ENCODE data around the gene FBXL17.

Gene FBXL17

DNA sequence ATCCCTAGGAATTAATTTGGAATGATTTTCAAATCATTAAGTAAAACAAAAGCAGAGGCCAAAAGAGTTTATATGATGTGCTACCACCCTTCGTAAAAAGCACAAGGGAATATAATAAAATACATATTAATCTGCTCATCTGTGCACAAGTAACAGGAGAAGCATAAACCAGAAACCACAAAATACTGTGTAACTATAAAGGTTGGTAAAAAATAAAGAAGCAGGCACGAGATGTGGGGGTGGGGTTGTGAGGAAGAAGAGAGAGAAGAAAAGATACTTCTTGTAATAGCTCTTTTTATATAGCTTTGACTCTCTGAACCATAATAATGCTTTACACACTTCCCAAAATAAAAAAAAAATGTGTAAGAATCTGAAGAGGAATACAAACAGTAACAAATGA, 496.3 kb downstream of the FBXL17 start:
- DNase-seq, result no peak

DNA sequence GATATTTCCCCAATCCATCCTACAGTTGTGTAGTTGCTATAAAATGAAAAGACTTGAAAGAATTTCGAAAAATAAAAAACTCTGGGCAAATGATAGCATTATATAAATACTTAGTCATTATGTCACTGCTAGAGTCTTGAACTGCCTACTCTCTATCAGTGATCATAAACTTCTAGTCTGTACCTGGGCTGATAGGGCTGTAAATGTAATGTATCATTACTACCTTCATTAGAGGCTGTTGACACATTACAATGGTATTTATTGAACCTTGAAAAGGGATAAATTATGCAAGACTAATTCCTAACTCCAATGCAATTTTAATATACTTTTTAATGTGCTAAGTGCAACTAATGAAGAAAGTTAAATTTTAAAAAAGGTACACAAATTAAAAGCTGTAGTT, 497.0 kb downstream of the FBXL17 start:
- no peak for DNase-seq

DNA sequence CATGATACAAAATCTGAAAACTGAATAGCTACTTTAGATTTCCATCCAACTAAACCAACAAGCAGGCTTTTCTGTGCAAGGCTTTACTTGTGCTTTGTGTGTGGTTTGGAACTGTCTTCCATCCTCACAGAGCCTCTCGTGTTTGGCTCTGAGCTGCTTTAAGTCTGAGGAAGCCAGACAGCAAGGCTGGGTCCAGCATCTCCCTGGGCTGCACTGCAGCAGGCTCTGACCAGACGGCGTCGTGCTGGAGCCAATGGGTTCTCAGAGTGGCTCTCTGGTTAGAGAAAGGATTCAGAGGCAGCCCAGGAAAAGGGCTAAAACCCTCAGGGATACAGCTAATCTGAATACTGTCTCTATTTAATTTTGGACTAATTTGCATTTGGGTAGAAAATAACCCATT, 503.2 kb downstream of the FBXL17 start:
- DNase-seq, result no peak

DNA sequence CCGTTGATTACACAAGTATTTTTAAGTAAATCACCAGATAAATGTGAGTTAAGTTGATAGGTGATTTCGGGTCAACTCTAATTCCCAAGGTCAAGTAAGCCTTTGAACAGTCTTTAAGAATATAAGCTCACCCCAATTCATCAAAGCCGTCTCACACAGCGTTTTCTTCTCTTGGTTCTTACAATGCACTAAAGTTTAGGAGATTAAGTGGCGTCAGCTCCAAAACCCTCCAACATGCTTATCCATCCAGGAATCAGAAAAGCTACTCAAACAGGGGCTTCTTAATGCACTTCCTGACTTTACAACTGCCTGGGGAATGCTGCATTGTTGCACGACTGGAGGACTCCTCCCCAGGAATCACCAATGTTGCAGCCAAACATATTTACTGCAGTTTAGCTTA, 505.0 kb downstream of the FBXL17 start:
- no peak for DNase-seq

DNA sequence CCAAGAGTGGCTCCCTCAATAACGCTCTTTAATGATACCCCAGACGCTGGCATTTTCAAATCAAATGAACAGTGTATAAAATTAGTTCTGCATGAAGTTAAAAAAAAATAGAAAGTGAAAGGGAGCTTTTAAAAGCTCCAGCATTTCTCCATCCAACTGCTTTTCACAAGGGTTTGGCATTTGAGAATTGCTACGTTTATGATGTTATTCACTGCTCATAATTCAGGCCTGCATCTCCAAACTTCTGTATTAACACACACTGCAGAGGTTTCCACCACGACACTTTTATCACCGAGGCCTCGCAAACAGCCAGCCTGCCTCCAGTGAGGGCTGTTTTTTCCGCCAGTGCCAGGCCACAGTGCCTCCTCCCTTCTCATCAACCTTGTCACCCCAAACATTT, 505.6 kb downstream of the FBXL17 start:
- DNase-seq, result no peak

DNA sequence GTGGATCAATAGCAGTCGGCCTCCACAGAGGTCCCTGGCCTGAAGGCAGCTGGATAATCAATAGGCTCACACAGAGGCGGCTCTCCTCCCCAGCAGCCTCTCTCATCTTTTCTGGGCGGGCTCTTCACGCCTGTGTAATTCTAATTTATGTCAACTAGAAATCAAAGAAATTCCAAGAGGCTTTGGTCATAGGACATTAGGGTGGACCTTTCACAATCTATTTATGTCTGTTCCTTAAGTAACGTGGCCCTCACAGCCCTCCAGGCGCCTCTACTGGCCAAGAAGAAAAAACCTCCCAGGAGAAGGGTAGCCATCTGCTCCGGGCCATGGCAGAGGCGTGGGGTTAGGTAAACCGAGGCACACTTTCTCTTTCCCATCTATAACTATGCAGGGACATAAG, 506.1 kb downstream of the FBXL17 start:
- DNase-seq, result no peak

DNA sequence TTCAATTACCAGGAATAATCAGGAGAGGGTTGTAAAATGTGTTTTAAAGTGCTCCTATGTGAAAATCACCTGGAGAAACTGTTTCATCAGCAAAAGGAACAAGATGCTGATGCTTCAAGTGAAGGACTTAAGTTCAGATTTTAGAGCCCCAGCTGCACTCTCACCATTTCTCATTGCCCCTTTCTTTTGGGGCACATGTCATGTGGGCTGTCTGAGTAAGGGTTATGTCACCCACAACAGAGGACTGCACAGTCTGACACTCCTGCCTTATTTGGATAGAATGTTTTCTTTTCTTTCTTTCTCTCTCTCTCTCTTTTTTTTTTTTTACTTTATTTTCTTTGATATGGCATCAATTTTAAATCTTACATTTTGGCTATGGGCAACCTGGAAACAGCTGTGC, 507.1 kb downstream of the FBXL17 start:
- no peak for DNase-seq

DNA sequence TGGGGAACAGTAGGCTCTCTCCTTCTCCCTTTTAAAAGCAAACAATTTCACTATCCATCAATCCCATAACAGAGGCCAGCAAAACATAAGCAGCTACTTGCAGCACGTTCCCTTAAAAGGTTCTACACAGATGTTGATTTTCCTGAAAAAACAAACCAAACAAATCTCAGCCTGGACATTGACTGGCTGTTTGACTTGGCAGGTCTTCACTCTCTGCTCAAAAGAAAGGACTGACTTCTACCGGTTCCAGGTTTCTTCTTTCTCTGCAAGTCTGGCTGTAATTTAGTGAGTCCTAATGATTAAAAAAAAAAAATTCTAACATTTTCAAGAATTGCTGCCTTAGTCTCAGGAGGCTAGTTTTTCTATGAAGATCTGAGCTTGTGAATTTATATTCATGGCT, 508.0 kb downstream of the FBXL17 start:
- no peak for DNase-seq

DNA sequence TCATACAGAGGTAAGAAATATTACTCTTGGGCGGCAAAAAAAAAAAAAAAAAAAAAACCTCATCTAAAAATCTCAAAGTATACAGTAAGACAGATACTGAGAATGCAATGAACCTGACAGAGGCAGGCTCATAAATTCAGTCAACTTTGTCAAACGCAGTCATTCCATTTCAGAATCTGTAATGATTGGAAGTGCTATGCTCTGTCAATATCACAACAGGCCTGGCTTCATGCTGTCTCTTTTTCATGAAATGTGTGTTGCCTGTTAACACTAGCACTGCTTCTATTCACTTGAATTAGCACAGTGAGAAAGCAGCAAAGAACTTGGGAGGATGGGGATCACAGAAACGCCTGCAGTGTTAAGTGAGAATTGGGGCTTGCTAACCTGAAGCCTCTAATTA, 510.9 kb downstream of the FBXL17 start:
- no peak for DNase-seq

DNA sequence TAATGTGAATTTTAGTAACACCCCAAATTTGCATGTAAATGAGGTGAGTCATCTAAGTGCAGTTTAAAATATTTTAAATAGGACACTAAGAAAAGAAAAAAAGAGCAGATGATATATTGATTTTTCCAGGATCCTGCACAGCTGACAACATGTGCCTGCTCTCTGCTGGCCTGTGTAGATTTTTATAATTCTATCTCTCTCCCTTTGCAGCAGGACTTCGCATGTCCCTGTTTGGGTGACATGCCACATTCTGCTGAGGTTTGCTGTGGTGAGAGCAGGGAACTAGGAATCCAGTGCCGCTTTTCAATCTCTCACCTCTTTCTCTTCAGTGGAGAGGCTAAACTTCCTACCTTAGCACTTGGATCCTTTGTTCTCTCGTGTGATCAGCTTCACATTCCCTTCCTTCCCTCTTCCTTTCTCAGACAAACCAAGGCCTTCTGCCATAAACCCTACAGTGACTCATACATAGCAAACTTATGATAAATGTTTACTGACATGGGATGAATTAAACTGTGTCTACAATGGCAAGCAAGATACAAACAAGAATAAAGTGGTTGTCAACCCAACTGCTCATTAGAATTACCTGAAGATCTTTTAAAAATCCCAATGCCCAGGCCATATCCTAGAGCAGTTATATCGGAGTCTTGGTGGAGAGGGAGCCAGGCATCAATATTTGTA, 512.3 kb downstream of the FBXL17 start:
- no peak for DNase-seq

DNA sequence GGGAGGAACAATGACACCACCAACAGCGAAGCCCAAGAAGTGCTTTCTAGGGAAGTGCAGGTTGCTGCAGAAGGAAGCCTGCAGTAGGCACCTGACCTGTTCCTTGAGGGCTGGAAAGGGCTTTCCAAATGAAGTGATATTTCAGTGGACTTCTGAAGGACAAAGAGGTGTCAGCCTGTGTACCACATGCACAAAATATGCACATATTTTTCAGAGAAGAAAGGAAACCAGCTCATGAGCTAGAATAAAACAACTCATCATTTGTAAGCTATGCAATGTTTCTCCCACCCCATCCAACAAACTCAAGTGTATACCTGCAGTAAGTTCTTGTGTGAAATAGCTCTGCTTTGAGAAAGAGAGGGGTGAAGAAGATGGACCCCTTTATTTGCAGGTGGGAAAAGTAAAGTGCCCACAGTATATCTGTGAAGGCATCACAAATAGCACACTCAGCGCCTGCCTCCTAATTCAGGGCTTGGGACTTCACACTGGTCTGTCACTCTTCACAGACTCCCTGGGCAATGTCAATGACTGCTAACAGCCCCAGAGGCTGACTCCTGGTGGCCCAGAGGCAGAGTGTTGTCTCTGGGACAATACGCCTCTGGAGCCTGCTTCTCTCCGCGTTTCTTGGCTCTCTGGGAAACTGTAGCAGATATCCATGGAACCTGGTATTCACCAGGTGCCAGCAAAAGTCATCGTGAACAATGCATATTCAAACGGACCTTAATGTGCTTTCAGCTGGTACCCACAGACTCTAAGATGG, 513.1 kb downstream of the FBXL17 start:
- no peak for DNase-seq

DNA sequence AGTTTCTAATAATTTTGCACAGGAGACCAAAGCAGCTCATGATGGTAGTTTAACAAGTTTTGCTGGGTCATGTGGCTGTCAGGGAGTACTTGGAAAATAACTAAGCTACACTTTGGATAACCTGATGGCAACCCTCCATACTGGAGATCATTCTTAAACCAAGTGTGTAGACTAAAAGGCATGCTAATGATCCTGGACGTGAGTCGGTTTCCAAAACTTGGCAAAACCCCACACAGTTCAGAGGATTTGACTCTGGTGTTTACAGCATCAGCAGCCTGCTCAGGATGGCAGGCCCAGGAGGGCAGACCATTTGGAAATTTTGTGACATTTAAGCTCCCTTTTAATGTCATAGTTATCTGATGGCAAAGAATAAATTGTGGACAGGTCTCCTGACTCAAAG, 514.6 kb downstream of the FBXL17 start:
- DNase-seq, result no peak

DNA sequence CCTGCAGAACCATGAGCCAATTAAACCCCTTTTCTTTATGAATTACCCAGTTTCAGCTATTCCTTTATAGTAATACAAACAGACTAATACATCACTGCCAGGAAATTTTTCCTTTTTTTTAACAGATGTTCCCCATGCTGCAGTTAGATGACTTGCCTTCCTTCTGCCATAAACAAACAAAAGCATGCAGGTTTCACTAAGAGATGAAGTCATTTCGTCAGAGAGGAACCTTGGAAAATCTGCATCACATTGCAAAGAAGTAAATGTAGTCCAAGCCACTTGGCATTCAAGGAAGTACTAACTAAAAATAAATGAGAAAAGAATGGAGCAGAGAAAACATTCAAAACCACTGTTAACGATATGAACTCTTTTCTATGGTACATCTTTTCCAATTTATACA, 517.1 kb downstream of the FBXL17 start:
- no peak for DNase-seq

DNA sequence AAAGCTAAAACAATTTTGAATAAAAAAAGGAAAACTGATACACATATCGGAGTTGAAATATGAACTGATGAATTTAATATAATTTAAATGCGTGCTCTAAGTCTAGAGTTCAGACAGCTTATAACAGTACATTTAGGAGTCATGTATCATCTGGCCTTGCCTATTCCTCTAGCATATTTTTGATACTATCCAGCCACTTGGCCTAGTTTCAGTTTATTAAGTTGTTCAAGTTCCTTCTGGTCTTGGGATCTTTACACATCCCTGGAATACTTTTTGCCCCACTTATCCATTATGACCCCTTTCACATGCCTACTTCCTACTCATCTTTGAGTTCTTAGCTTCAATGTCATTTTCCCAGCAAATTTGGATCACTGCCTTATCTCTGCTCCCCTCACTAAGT, 518.8 kb downstream of the FBXL17 start:
- no peak for DNase-seq

DNA sequence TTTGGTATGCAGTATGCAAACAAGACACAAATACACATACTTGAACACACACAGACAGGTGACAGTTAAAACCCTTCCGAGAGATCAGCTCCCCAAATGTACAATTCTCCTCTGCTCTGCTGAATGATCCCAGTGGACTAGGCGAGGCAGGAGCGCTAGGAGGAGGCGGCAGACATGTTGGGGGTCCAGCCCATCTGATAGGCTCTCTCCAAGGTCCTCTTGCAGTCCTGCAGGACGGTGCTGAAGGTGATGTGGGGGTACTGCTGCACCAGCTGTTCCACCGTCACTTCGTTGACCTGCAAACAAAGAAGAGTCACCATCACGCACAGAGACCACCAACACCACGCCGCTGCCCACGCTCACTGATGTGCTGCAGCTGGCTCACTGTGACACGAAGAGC, 520.3 kb downstream of the FBXL17 start:
- no peak for DNase-seq

DNA sequence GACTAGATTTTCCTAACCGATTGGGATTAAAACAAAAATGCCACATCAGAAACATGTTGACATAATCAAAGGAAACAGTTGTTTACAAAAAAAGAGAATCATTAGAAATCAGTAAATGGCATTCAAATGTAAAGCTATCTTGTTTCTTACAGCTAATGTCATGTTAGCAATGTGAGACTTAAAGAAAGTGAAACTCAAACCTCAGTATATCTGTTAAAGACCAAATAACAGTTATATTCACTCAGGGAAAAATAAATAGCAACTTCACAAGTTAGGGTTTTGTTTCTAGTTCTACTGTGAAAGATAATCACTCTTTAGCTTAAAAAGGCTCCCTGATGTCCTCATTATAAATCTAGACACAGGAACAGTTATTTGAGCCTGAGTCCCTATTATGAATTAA, 521.9 kb downstream of the FBXL17 start:
- no peak for DNase-seq

DNA sequence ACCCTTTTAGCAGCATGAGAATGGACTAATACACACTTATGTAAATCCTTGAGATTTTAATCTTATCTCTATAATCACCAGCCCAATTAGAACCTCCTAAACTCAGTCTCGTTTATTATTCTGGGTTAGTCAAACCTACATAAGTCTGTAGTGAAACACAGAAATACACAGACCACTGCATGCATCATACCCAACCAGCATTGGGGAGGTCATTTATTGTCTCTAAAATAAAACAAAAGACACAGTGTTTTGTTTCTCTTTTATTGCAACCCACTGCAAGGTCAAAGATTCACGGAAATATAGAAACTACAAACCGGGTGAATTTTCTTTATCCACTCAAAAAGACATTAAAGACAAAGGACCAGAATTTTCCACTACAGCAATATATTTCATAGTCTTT, 523.1 kb downstream of the FBXL17 start:
- DNase-seq, result no peak

DNA sequence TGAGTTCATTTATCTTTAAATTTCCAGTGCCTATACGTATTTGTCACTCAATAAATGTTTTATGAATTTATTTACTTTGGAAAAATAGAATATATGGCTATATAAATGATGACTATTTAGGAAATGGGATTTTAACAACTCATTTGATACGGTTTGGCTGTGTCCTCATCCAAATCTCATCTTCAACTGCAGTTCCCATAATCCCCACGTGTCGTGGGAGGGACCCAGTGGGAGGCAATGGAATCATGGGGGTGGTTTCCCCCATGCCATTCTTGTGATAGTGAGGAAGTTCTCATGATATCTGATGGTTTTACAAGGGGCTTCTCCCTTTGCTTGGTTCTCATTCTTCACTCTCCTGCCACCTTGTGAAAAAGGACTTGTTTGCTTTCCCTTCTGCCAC, 523.6 kb downstream of the FBXL17 start:
- DNase-seq, result no peak

DNA sequence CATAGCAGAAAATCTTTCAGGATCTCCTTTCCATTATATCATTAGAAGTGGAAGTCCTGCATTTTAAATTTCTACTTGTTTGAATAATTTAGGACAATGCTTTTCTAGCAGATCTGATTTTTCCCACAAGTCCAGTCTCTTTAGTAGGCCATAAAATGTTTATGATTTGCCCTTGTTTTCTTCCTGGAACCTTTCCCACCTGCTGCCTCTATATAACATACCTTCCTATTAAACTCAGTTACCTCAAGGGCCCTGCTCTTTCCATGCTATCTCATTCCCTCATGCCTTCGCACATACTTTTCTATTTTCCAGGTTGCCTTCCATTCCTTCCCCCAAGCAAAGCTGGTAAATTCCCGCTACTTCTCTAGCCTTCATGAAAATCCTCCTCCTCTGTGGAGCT, 524.1 kb downstream of the FBXL17 start:
- no peak for DNase-seq

DNA sequence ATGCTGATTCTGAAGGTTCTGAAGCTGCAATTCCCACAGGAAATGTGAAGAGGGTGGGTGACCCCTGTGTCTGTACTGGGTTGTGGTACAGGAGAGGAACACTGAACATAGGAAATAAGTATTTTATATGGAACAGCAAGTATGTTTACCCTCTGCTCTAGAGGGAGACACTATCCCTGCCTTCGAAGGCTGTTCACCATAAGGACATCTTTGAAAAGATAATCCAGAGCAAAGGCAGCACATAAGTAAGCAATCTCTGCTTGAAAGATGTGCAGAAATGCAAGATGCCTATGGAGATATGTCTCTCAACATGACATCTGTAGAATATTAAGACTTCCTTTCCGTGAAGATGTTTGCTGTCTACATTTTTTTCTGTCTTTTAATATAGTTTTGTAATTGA, 526.7 kb downstream of the FBXL17 start:
- DNase-seq, result no peak

DNA sequence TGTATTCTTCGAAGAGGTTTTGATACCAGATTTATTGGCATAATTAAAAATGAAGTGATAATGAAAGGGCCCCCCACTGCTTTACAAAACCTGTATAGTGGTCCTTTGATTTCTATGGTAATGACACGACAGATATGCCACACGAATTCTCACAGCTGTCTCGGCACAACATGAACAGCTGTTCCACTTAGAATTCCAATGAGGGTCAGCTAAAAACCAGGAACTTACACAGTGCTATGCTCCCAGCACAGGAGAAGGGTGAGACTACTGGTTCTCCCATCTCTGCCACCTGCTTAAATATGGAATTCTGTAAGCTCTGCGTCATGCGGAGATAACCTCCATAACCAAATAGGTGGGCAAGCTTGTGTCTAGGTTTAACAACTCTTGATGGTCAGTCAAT, 528.2 kb downstream of the FBXL17 start:
- DNase-seq, result no peak

DNA sequence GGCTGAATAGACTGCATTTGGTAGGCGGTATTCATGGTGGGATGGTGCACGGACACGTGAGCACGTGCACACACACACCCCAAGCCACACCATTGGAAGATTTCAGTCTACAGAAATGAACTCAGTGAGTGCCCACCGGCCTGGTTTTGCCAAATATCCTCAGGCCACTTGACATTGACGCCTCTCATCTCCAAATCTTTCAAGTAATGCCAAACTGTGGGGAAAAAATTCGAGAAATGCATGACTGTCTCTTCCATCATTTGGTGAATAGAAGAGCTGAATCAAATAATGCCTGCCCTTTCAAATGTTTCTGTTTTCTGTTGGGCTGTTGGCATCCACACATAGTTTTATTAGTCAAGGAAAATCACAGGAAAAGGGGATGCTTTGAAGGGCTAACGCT, 528.9 kb downstream of the FBXL17 start:
- no peak for DNase-seq

DNA sequence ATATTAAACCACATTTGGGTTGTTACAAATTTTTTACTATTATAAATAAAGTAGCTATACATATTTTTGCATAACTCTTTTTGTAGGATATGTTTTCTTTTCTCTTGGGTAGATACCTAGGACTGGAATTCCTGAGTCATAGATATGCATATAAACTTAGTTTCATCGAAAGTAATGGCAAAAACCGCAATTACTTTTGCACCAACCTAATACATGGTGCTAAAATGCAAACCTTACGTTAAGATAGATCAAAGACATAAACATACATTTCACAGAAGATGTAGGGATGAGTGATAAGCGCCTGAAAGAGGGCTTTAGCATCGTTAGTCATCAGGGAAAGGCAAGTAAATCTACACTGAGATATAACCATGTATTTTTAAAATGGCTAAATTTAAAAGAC, 532.8 kb downstream of the FBXL17 start:
- no peak for DNase-seq

DNA sequence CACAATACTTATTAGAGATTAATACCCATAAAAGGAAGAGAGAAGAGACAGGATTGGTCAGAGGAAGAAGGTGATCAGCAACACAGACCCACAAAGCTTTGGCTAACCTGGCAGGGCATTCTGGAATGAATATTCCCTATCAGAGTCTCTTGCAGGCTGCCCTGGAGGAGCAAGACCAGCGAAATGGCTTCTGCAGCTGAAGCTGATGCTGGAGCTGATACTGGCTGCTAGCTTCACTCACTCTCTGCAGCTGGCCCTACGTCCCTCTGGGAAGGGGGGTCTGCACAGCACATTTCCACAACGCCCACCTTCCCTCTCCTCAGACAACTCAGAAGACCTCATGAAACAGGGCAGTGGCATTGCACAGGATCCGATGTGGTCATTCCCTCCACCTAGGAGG, 541.3 kb downstream of the FBXL17 start:
- DNase-seq, result no peak

DNA sequence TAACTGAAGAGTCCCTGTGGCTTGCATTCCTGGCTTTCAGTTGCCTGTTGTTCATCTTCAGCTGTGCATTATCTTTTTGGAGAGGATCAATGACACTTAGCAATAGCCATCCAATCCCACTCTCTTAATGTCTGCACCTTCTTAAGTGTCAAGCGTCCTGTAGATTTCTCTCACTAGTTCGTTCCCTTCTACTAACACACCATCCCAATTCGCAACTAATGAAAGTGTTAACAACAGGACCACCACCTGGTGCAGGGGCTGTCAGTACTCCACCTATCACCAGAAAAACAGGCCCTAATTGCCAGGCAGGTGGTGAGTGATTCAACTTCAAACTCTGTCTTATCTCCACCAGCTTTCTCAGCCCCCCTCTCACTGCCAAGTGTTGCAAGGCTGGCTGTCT, 541.7 kb downstream of the FBXL17 start:
- DNase-seq, result no peak
